Mucosa of descending colon (tissue), 3 donors: ENCODE measurements around the gene TMCC1. TPM values are rescaled to one million over a fixed set of nuclear protein-coding genes. Genes with fewer than 3 reads are reported as not detected.

Source experiments
- ATAC-seq: fragments of 200-7000 bp; cut with Tn5 transposase; one replicate; pipeline ENCODE4 v1.9.1; 2020; ENCODE audit warnings: mild to moderate bottlenecking, moderate library complexity
- DNase-seq, 3 donors: peaks; one replicate each; pipeline ENCODE4 v3.0.0-alpha.2; 2020
- H3K36me3 ChIP-seq: fragments of 200-600 bp; one replicate; pipeline ENCODE4 v1.8.0; 2021; ENCODE audit warnings: low read depth, mild to moderate bottlenecking
- H3K4me1 ChIP-seq: fragments of 200-600 bp; one replicate; pipeline ENCODE4 v1.8.0; 2021; ENCODE audit warnings: low read depth, mild to moderate bottlenecking
- H3K4me3 ChIP-seq: fragments of 200-600 bp; one replicate; pipeline ENCODE4 v1.8.0; 2021; ENCODE audit warnings: mild to moderate bottlenecking
- H3K9me3 ChIP-seq: fragments of 200-600 bp; one replicate; pipeline ENCODE4 v1.8.0; 2021; ENCODE audit warnings: mild to moderate bottlenecking
- CTCF ChIP-seq: fragments of 200-600 bp; IDR thresholded peaks from one replicate; pipeline ENCODE4 v1.8.0; 2022; ENCODE audit warnings: antibody characterized with exemption, mild to moderate bottlenecking
- intact Hi-C, 2 donors: fragments of 100-400 bp; cut with DNase I in 1 of 2; cut with micrococcal nuclease in 1 of 2; formaldehyde crosslinking; loops; one replicate each; pipeline versions ENCODE4 v1.11.0 to v1.11.1; 2022; cut with DNase I, micrococcal nuclease
- total RNA-seq, 3 donors: library from RNA; stranded (reverse); fragmentation: NEBNext Ultra II Directional in 2 of 3; extraction: Animal tissue kit (Norgen Biotek cat#: 25700) in 2 of 3; gene quantifications; one replicate each; pipeline versions ENCODE4 v1.2.1 to v1.2.4, GENCODE V29; 2021 to 2023
- donor health status: DM: no; HTN: no; CAD: no; lungs with moderate emphysema.
- donor health status: DM: no; HTN: no; CAD: no.
- donor health status: DM: no; HTN: yes; CAD: no.

Gene TMCC1
- total RNA-seq, 3 donors from 2014 or later, result 28.6 to 58.7 (median 28.9) TPM

DNA sequence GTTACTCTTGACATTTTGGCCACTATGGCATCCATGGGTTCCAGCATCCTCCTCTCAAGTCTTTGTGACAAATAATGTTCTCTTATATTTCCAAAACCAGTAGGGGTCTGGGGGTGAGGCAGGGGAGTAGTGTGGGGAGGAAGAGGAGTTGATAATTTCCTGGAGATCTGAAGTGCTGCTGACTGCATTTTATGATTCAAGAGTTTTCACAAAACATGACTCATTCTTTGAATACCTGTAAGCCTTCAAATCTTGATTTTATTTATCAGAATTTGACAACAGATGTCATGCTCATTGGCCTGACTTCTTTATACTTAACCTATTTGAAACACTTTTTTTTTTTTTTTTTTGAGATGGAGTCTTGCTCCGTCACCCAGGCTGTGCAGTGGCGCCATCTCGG is 188.2 kb downstream of the TMCC1 start:
- Histone ChIP-seq H3K9me3 (no peaks in the 10 kb centered on the region), H3K4me1 (no peaks in the 10 kb centered on the region), H3K4me3 (no peak overlapping the region), H3K36me3 (no peaks in the 10 kb centered on the region)
- no peak for TF ChIP-seq CTCF
- DNase-seq, result no peak
- intact Hi-C loops, result no loop called here
- ATAC-seq, result no peak

- no peak for ATAC-seq
- intact Hi-C loops, result no loop called here
- H3K9me3 ChIP-seq, result no peaks in the 10 kb centered on the region
Observed at GRCh38 chr3:129703913-129704312, 189.6 kb downstream of the TMCC1 start.

DNA sequence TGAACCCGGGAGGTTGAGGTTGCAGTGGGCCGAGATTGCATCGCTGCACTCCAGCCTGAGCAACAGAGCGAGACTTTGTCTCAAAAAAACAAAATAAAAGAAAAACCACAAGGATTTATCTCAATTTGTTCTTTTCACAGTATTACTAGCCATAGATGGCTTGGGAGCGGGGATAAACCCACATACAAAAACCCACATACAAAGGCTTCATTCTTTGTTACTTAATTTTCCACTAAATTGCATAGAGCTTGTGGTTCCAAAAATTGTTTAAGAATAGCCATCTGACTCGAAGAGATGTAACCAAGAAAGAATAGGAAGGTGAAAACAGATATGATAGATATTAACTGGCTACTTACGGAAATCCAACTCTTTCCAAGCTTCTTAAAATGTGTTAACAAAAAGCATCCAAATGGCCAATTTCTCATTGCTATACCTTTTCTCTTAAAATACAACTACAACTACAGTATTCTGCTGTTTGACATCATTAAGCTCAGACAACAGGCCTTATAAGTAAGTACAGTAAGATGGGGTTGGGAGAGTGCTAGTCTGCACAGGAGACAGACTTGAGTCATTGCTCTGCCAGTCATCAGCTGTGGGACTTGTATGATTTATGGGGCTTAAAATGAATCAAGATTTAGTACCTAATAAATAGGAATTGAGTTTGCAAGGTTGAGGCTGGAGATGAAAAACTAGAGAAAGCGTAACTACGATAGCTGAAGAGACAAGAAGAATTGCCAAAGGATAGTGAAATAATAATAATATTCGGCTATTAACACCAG is 190.4 kb downstream of the TMCC1 start:
- Histone ChIP-seq H3K4me3 (no peak overlapping the region), H3K4me1 (no peaks in the 10 kb centered on the region), H3K36me3 (no peaks in the 10 kb centered on the region), H3K9me3 (no peaks in the 10 kb centered on the region)
- ATAC-seq, result no peak
- no peak for TF ChIP-seq CTCF
- no peak for DNase-seq
- intact Hi-C loops, result no loop called here

More at GRCh38 chr3:129703913-129704312, 189.6 kb downstream of the TMCC1 start:
- no peak for DNase-seq
- no peak for TF ChIP-seq CTCF
- no peak overlapping the region for H3K4me3 ChIP-seq
- H3K4me1 ChIP-seq, result no peaks in the 10 kb centered on the region
- no peaks in the 10 kb centered on the region for H3K36me3 ChIP-seq

DNA sequence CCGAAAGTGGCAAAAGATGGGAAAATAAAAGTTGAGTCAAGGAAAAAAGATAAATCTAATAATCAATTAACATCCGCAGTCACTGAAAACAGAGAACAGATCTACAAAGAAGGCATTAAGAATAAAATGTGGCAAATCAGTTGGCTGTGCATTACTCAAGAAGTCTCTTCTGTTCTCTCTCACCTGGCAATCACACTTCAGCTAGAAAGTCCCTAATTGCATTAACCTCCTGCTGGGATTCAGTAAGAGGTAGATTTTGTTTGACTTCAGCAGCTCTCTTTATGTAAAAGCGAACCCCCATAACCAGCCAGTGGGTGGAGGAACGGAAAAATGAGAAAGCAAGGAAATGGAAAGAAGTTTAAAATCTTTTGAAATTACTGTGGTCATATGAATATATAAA is 192.3 kb downstream of the TMCC1 start:
- intact Hi-C loops, result no loop called here
- H3K4me1 ChIP-seq, result no peaks in the 10 kb centered on the region
- H3K36me3 ChIP-seq, result no peaks in the 10 kb centered on the region
- no peak for ATAC-seq
- no peak for TF ChIP-seq CTCF
- no peaks in the 10 kb centered on the region for H3K9me3 ChIP-seq
- H3K4me3 ChIP-seq, result no peak overlapping the region
- no peak for DNase-seq

DNA sequence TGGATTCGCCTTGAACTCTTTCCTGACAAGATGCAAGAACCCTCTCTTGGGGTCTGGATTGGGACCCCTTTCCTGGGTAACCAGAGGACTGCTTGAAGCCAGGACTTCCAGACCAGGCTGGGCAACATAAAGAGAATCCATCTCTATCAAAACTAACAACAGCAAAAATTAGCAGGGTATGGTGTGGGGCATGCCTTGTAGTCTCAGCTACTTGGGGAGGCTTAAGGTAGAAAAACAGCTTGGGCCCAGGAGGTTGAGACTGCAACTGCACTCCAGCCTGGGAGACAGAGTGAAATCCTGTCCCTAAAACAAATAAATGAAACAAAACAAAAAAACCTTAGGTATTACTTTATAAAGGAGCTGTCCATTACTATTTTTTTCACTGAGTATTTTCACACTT is 193.9 kb downstream of the TMCC1 start:
- ATAC-seq (no peak), DNase-seq (no peak)
- intact Hi-C loops, result no loop called here
- Histone ChIP-seq H3K4me1 (no peaks in the 10 kb centered on the region), H3K36me3 (no peaks in the 10 kb centered on the region), H3K9me3 (no peaks in the 10 kb centered on the region), H3K4me3 (no peak overlapping the region)
- TF ChIP-seq CTCF, result no peak
